Spinal cord (tissue), 10 donors: ENCODE measurements around the gene AKAP6. TPM values are rescaled to one million over a fixed set of nuclear protein-coding genes. Genes with fewer than 3 reads are reported as not detected.
"Not testable (repeated sequence)": the region's sequence is repeated elsewhere in the genome, so short reads cannot be mapped to it uniquely, and the experiment has no call there.

Source experiments
- DNase-seq, 6 donors: peaks; one replicate each; pipeline versions ENCODE4 v3.0.0 to v3.0.0-alpha.2; 2013 to 2015; ENCODE audit warnings: low spot score in 6 of 6, low read depth in 4 of 6
- H3K27ac ChIP-seq: one replicate; pipeline ENCODE4 v1.5.1; 2013; ENCODE audit warnings: low read depth, low read length, control low read depth
- H3K27me3 ChIP-seq: one replicate; pipeline ENCODE4 v1.6.1; 2013; ENCODE audit warnings: low read length; ENCODE audit not compliant: control insufficient read depth, insufficient read depth
- H3K36me3 ChIP-seq: one replicate; pipeline ENCODE4 v1.6.1; 2013; ENCODE audit warnings: low read length; ENCODE audit not compliant: control insufficient read depth, insufficient read depth
- H3K4me1 ChIP-seq: one replicate; pipeline ENCODE4 v1.6.1; 2013; ENCODE audit warnings: low read length; ENCODE audit not compliant: control insufficient read depth, insufficient read depth
- H3K4me3 ChIP-seq: one replicate; pipeline ENCODE4 v1.5.1; 2013; ENCODE audit warnings: low read depth, low read length, control low read depth
- H3K9me3 ChIP-seq: one replicate; pipeline ENCODE4 v1.6.1; 2013; ENCODE audit warnings: low read length; ENCODE audit not compliant: control insufficient read depth, insufficient read depth
- WGBS: methylation state at CpG from one replicate; pipeline ENCODE4 v1.1.5; 2013; ENCODE audit warnings: missing lambda C conversion rate; ENCODE audit not compliant: insufficient coverage; 5-methylcytosine and 5-hydroxymethylcytosine counted together
- polyA plus RNA-seq, 2 donors: library from polyadenylated mRNA; unstranded; fragments of 120-200 nt; gene quantifications; one replicate each; pipeline ENCODE4 v1.2.1, GENCODE V29; 2013; ENCODE audit not compliant: insufficient read length in 2 of 2
- total RNA-seq, 2 donors: library from RNA; depleted of rRNA in 1 of 2; stranded (reverse); fragments of 120-200 nt in 1 of 2; fragments of >200 nt in 1 of 2; gene quantifications; one replicate each; pipeline versions ENCODE4 v1.2.3 to v1.2.4, GENCODE V29; 2013 to 2014
- donor health status: healthy.

Gene AKAP6
- total and polyA plus RNA-seq, 4 donors: 42.6 to 126 (median 78.7) TPM

GRCh38 chr14:32378284-32378683, 49.2 kb downstream of the AKAP6 start:
- no peak for DNase-seq
- no peaks in the 10 kb centered on the region for H3K27me3 ChIP-seq
- no peak overlapping the region for H3K4me3 ChIP-seq
- H3K9me3 ChIP-seq: no peaks in the 10 kb centered on the region
- no peak overlapping the region for H3K27ac ChIP-seq
- no peaks in the 10 kb centered on the region for H3K36me3 ChIP-seq
- no peaks in the 10 kb centered on the region for H3K4me1 ChIP-seq

GRCh38 chr14:32379447-32379846, 50.3 kb downstream of the AKAP6 start:
- Histone ChIP-seq H3K36me3 (no peaks in the 10 kb centered on the region), H3K4me1 (no peaks in the 10 kb centered on the region), H3K27ac (no peak overlapping the region), H3K9me3 (no peaks in the 10 kb centered on the region), H3K27me3 (no peaks in the 10 kb centered on the region), H3K4me3 (no peak overlapping the region)
- DNase-seq: no peak
- no CpG with 5 or more reads among the region's 1 CpG for WGBS

GRCh38 chr14:32381869-32382268, 52.8 kb downstream of the AKAP6 start:
- DNase-seq: no peak
- H3K4me1 ChIP-seq: no peaks in the 10 kb centered on the region
- H3K9me3 ChIP-seq: no peaks in the 10 kb centered on the region
- H3K27me3 ChIP-seq: no peaks in the 10 kb centered on the region
- no CpG with 5 or more reads among the region's 2 CpGs for WGBS
- H3K4me3 ChIP-seq: no peak overlapping the region
- H3K27ac ChIP-seq: no peak overlapping the region
- no peaks in the 10 kb centered on the region for H3K36me3 ChIP-seq

- Histone ChIP-seq H3K36me3 (no peaks in the 10 kb centered on the region), H3K4me3 (no peak overlapping the region), H3K9me3 (no peaks in the 10 kb centered on the region), H3K27me3 (no peaks in the 10 kb centered on the region), H3K4me1 (no peaks in the 10 kb centered on the region), H3K27ac (no peak overlapping the region)
- DNase-seq: peak in 1 of 6 donors; percentile 55
- no CpG with 5 or more reads among the region's 1 CpG for WGBS
Measured at GRCh38 chr14:32382704-32383103, 53.6 kb downstream of the AKAP6 start.

- Histone ChIP-seq H3K4me1 (no peaks in the 10 kb centered on the region), H3K27ac (no peak overlapping the region), H3K36me3 (no peaks in the 10 kb centered on the region), H3K4me3 (no peak overlapping the region), H3K27me3 (no peaks in the 10 kb centered on the region), H3K9me3 (no peaks in the 10 kb centered on the region)
- no peak for DNase-seq
- 96% methylated on average over 2 of the region's 3 CpGs for WGBS
Measured at GRCh38 chr14:32383364-32384009, 54.4 kb downstream of the AKAP6 start.

- no peaks in the 10 kb centered on the region for H3K36me3 ChIP-seq
- WGBS: 100% methylated on average over 1 of the region's 2 CpGs
- H3K4me3 ChIP-seq: no peak overlapping the region
- H3K4me1 ChIP-seq: no peaks in the 10 kb centered on the region
- DNase-seq: no peak
- no peak overlapping the region for H3K27ac ChIP-seq
- H3K9me3 ChIP-seq: no peaks in the 10 kb centered on the region
- H3K27me3 ChIP-seq: no peaks in the 10 kb centered on the region
Measured at GRCh38 chr14:32384464-32384863, 55.4 kb downstream of the AKAP6 start.

- not testable (repeated sequence) for H3K27ac ChIP-seq, H3K9me3 ChIP-seq, H3K27me3 ChIP-seq, DNase-seq, H3K4me3 ChIP-seq, H3K4me1 ChIP-seq, H3K36me3 ChIP-seq
- WGBS: no CpG with 5 or more reads among the region's 2 CpGs
Measured at GRCh38 chr14:32387295-32387694, 58.2 kb downstream of the AKAP6 start.

- H3K36me3 ChIP-seq: no peaks in the 10 kb centered on the region
- no peak overlapping the region for H3K27ac ChIP-seq
- peaks cover 4% of the 10 kb centered on the region for H3K9me3 ChIP-seq
- H3K4me3 ChIP-seq: no peak overlapping the region
- H3K4me1 ChIP-seq: peaks cover 4% of the 10 kb centered on the region
- no peak for DNase-seq
- no peaks in the 10 kb centered on the region for H3K27me3 ChIP-seq
- WGBS: 86% methylated on average over 1 of the region's 1 CpG
Measured at GRCh38 chr14:32393119-32393518, 64.0 kb downstream of the AKAP6 start.

- no peaks in the 10 kb centered on the region for H3K36me3 ChIP-seq
- no peak overlapping the region for H3K27ac ChIP-seq
- no CpG with 5 or more reads among the region's 1 CpG for WGBS
- DNase-seq: no peak
- peaks cover 10% of the 10 kb centered on the region for H3K4me1 ChIP-seq
- no peak overlapping the region for H3K4me3 ChIP-seq
- H3K9me3 ChIP-seq: peaks cover 4% of the 10 kb centered on the region
- no peaks in the 10 kb centered on the region for H3K27me3 ChIP-seq
Measured at GRCh38 chr14:32394038-32394437, 64.9 kb downstream of the AKAP6 start.

GRCh38 chr14:32396885-32397284, 67.8 kb downstream of the AKAP6 start:
- Histone ChIP-seq H3K27me3 (no peaks in the 10 kb centered on the region), H3K36me3 (no peaks in the 10 kb centered on the region), H3K9me3 (no peaks in the 10 kb centered on the region), H3K4me1 (peaks cover 10% of the 10 kb centered on the region), H3K4me3 (no peak overlapping the region), H3K27ac (no peak overlapping the region)
- peak in 1 of 6 donors; percentile 78 for DNase-seq
